ENCODE results near the gene KLHDC2.
"Not testable (repeated sequence)": the region's sequence is repeated elsewhere in the genome, so short reads cannot be mapped to it uniquely, and the experiment has no call there.

KLHDC2 gene

GRCh38 chr14:49783394-49784014 is 15.6 kb downstream of the KLHDC2 start:
- no peak for DNase-seq

GRCh38 chr14:49786315-49786714 is 18.4 kb downstream of the KLHDC2 start:
- no peak for DNase-seq

- DNase-seq, result no peak
These were observed 24.7 kb downstream of the KLHDC2 start for GRCh38 chr14:49792618-49793017.

- DNase-seq, result no peak
These were observed 28.1 kb downstream of the KLHDC2 start for GRCh38 chr14:49796025-49796424.

GRCh38 chr14:49808780-49809179 is 40.8 kb downstream of the KLHDC2 start:
- no peak for DNase-seq

DNA sequence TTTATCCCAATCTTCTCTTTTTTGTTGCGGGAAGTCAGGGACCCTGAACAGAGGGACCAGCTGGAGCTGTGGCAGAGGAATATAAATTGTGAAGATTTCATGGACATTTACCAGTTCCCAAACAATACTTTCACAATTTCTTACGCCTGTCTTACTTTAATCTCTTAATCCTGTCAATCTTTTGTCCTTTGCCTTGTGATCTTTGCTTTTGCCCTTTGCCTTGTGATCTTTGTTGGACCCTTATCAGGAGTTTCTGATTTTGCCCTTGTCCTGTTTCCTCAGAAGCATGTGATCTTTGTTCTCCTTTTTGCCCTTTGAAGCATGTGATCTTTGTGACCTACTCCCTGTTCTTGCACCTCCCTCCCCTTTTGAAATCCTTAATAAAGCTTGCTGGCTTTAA is 48.2 kb downstream of the KLHDC2 start:
- not testable (repeated sequence) for DNase-seq

GRCh38 chr14:49816844-49817243 is 48.9 kb downstream of the KLHDC2 start:
- DNase-seq, result no peak

DNA sequence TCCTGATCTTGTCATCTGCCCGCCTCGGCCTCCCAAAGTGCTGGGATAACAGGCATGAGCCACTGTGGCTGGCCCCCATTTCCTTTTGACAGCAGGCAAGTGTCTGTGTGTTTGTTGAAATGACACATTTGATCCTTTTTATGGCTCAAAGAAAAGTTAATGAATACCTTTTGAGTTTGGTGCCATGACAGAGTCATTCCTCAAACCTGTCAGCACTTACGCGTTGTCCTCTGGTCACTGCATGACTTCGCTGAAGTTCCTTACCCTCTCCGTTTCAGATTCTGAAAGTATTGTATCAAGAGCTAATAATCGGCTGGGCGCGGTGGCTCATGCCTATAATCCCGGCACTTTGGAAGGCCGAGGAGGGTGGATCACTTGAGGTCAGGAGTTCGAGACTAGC is 52.2 kb downstream of the KLHDC2 start:
- DNase-seq, result no peak

DNA sequence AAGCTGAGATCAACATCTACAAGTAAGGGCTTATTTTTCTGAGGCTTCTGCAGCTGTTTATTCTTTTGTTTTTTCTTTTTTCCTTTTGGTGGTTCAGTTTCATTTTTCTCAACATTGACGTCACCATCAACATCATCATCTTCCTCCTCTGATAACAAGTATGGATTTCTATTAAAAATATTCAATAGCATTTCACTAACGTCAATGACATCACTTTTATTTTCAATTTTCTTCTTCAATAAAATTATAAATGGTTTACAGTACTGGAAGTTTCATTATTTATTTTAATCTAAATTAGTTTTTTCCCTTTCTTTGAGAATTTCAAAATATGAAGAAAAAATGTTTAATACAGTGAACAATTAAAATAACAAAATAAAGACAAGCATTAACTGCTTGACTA is 60.7 kb downstream of the KLHDC2 start:
- DNase-seq, result no peak
